Sigmoid colon (tissue), 4 donors: Measurements from ENCODE around the gene E2F8.

Source experiments
- POLR2AphosphoS5 ChIP-seq, 4 donors: sonication (generic); formaldehyde crosslinking; IDR thresholded peaks; one replicate each; pipeline ENCODE4 v1.6.1; 2017; ENCODE audit warnings: antibody characterized with exemption in 4 of 4
- TF ChIP-seq, protein P1 (sequence below), 4 experiments: fragments of 450-650 bp in 3 of 4; fragments of 200-600 bp in 1 of 4; IDR thresholded peaks; one replicate each; pipeline ENCODE4 v1.5.1; 2016 to 2019; ENCODE audit warnings: antibody characterized with exemption in 4 of 4, mild to moderate bottlenecking in 3 of 4, moderate library complexity in 2 of 4

DNA sequence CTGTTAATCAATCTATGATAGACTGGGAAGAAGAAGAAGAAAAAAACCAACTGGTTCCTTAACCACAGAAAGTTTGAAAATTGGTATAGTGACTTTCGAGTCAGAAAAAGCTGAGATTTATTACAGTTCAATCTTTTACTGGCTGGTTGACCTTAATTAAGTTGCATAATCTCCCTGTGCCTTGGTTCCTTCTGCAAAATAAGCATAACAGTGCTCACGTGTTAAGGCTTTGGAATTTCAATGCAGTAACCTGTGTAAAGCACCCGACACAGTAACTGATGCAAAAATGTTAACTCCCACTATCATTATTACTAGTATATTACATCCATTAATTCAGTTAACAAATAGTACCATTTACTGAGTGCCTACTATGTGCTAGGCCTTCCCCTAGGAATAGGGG, 22.6 kb upstream of the E2F8 start:
- TF ChIP-seq POLR2AphosphoS5 (IDR thresholded peaks at IDR 0.05) = no peak
- TF ChIP-seq, protein P1, sequence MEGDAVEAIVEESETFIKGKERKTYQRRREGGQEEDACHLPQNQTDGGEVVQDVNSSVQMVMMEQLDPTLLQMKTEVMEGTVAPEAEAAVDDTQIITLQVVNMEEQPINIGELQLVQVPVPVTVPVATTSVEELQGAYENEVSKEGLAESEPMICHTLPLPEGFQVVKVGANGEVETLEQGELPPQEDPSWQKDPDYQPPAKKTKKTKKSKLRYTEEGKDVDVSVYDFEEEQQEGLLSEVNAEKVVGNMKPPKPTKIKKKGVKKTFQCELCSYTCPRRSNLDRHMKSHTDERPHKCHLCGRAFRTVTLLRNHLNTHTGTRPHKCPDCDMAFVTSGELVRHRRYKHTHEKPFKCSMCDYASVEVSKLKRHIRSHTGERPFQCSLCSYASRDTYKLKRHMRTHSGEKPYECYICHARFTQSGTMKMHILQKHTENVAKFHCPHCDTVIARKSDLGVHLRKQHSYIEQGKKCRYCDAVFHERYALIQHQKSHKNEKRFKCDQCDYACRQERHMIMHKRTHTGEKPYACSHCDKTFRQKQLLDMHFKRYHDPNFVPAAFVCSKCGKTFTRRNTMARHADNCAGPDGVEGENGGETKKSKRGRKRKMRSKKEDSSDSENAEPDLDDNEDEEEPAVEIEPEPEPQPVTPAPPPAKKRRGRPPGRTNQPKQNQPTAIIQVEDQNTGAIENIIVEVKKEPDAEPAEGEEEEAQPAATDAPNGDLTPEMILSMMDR (IDR thresholded peaks at IDR 0.05) = no peak
